ENCODE measurements around the gene GBF1.
"Not testable (repeated sequence)": the region's sequence is repeated elsewhere in the genome, so short reads cannot be mapped to it uniquely, and the experiment has no call there.

The GBF1 gene

GRCh38 chr10:102245082-102245931 is at the start of gene GBF1:
Gene GBF1 (plus strand): TSS chr10:102245532. CDS start chr10:102258939, 13,407 bp downstream.
- Histone ChIP-seq H3K27ac (no peak within 1 kb of the TSS), H3K9me3 (ENCODE audit: low read depth, low read length) (no peaks in the 10 kb centered on the region), H3K9ac (ENCODE audit: insufficient read length) (peak within 1 kb of the TSS; percentile 74), H3K36me3 (ENCODE audit: insufficient read depth, low read length) (no peaks in the 10 kb centered on the region), H3K4me3 (peak within 1 kb of the TSS; percentile 90)
- peak; percentile 96 for DNase-seq (ENCODE audit: low read depth, low spot score)
- TF ChIP-seq FOXP2 (optimal IDR thresholded peaks at IDR 0.05; ENCODE audit: control extremely low read depth, extremely low read length, insufficient read depth) (no peak), POLR2AphosphoS5 (IDR thresholded peaks at IDR 0.05; ENCODE audit: borderline replicate concordance, low read depth, low read length) (peak; percentile 77), EZH2 (IDR thresholded peaks at IDR 0.05) (no peak)

- no peak overlapping the region for H3K27ac ChIP-seq
- H3K4me3 ChIP-seq, result no peak overlapping the region
- no peak overlapping the region for H3K9ac ChIP-seq (ENCODE audit: insufficient read length)
- no peak for TF ChIP-seq FOXP2 (optimal IDR thresholded peaks at IDR 0.05; ENCODE audit: control extremely low read depth, extremely low read length, insufficient read depth)
- TF ChIP-seq EZH2 (IDR thresholded peaks at IDR 0.05), result no peak
- no peak for TF ChIP-seq POLR2AphosphoS5 (IDR thresholded peaks at IDR 0.05; ENCODE audit: borderline replicate concordance, low read depth, low read length)
- H3K36me3 ChIP-seq (ENCODE audit: insufficient read depth, low read length), result no peaks in the 10 kb centered on the region
- no peak for DNase-seq (ENCODE audit: low read depth, low spot score)
- no peaks in the 10 kb centered on the region for H3K9me3 ChIP-seq (ENCODE audit: low read depth, low read length)
These were observed 48.4 kb upstream of the GBF1 start for GRCh38 chr10:102196893-102197292.

GRCh38 chr10:102198027-102198426 is 47.3 kb upstream of the GBF1 start:
- no peaks in the 10 kb centered on the region for H3K36me3 ChIP-seq (ENCODE audit: insufficient read depth, low read length)
- H3K27ac ChIP-seq, result no peak overlapping the region
- H3K9me3 ChIP-seq (ENCODE audit: low read depth, low read length), result no peaks in the 10 kb centered on the region
- no peak for DNase-seq (ENCODE audit: low read depth, low spot score)
- no peak overlapping the region for H3K9ac ChIP-seq (ENCODE audit: insufficient read length)
- TF ChIP-seq POLR2AphosphoS5 (IDR thresholded peaks at IDR 0.05; ENCODE audit: borderline replicate concordance, low read depth, low read length) (no peak), FOXP2 (optimal IDR thresholded peaks at IDR 0.05; ENCODE audit: control extremely low read depth, extremely low read length, insufficient read depth) (no peak), EZH2 (IDR thresholded peaks at IDR 0.05) (no peak)
- no peak overlapping the region for H3K4me3 ChIP-seq

- Histone ChIP-seq H3K36me3 (ENCODE audit: insufficient read depth, low read length) (no peaks in the 10 kb centered on the region), H3K9me3 (ENCODE audit: low read depth, low read length) (no peaks in the 10 kb centered on the region), H3K4me3 (no peak overlapping the region), H3K9ac (ENCODE audit: insufficient read length) (no peak overlapping the region), H3K27ac (no peak overlapping the region)
- no peak for TF ChIP-seq POLR2AphosphoS5 (IDR thresholded peaks at IDR 0.05; ENCODE audit: borderline replicate concordance, low read depth, low read length)
- no peak for TF ChIP-seq EZH2 (IDR thresholded peaks at IDR 0.05)
- TF ChIP-seq FOXP2 (optimal IDR thresholded peaks at IDR 0.05; ENCODE audit: control extremely low read depth, extremely low read length, insufficient read depth), result no peak
- DNase-seq (ENCODE audit: low read depth, low spot score), result no peak
These were observed 44.3 kb upstream of the GBF1 start for GRCh38 chr10:102200751-102201640.

- no peak for DNase-seq (ENCODE audit: low read depth, low spot score)
- no peaks in the 10 kb centered on the region for H3K36me3 ChIP-seq (ENCODE audit: insufficient read depth, low read length)
- H3K4me3 ChIP-seq, result no peak overlapping the region
- H3K9ac ChIP-seq (ENCODE audit: insufficient read length), result no peak overlapping the region
- TF ChIP-seq POLR2AphosphoS5 (IDR thresholded peaks at IDR 0.05; ENCODE audit: borderline replicate concordance, low read depth, low read length) (no peak), FOXP2 (optimal IDR thresholded peaks at IDR 0.05; ENCODE audit: control extremely low read depth, extremely low read length, insufficient read depth) (no peak), EZH2 (IDR thresholded peaks at IDR 0.05) (no peak)
- H3K27ac ChIP-seq, result no peak overlapping the region
- no peaks in the 10 kb centered on the region for H3K9me3 ChIP-seq (ENCODE audit: low read depth, low read length)
These were observed 42.9 kb upstream of the GBF1 start for GRCh38 chr10:102202386-102202785.

GRCh38 chr10:102208311-102209035 is 36.9 kb upstream of the GBF1 start:
- Histone ChIP-seq H3K36me3 (ENCODE audit: insufficient read depth, low read length) (no peaks in the 10 kb centered on the region), H3K27ac (no peak overlapping the region), H3K4me3 (no peak overlapping the region), H3K9ac (ENCODE audit: insufficient read length) (no peak overlapping the region), H3K9me3 (ENCODE audit: low read depth, low read length) (no peaks in the 10 kb centered on the region)
- DNase-seq (ENCODE audit: low read depth, low spot score), result no peak
- no peak for TF ChIP-seq POLR2AphosphoS5 (IDR thresholded peaks at IDR 0.05; ENCODE audit: borderline replicate concordance, low read depth, low read length)
- no peak for TF ChIP-seq EZH2 (IDR thresholded peaks at IDR 0.05)
- TF ChIP-seq FOXP2 (optimal IDR thresholded peaks at IDR 0.05; ENCODE audit: control extremely low read depth, extremely low read length, insufficient read depth), result no peak

GRCh38 chr10:102211615-102212299 is 33.6 kb upstream of the GBF1 start:
- TF ChIP-seq FOXP2 (optimal IDR thresholded peaks at IDR 0.05; ENCODE audit: control extremely low read depth, extremely low read length, insufficient read depth) (no peak), POLR2AphosphoS5 (IDR thresholded peaks at IDR 0.05; ENCODE audit: borderline replicate concordance, low read depth, low read length) (no peak), EZH2 (IDR thresholded peaks at IDR 0.05) (no peak)
- H3K9me3 ChIP-seq (ENCODE audit: low read depth, low read length), result no peaks in the 10 kb centered on the region
- DNase-seq (ENCODE audit: low read depth, low spot score), result no peak
- H3K4me3 ChIP-seq, result no peak overlapping the region
- H3K27ac ChIP-seq, result no peak overlapping the region
- H3K36me3 ChIP-seq (ENCODE audit: insufficient read depth, low read length), result no peaks in the 10 kb centered on the region
- H3K9ac ChIP-seq (ENCODE audit: insufficient read length), result no peak overlapping the region

- not testable (repeated sequence) for H3K36me3 ChIP-seq (ENCODE audit: insufficient read depth, low read length); H3K4me3 ChIP-seq; H3K9me3 ChIP-seq (ENCODE audit: low read depth, low read length); H3K27ac ChIP-seq; H3K9ac ChIP-seq (ENCODE audit: insufficient read length); DNase-seq (ENCODE audit: low read depth, low spot score)
These were observed 31.7 kb upstream of the GBF1 start for GRCh38 chr10:102213599-102213998.
